SK-N-SH (cell line): Measurements from ENCODE around the gene LMOD2. TPM values are rescaled to one million over a fixed set of nuclear protein-coding genes. Genes with fewer than 3 reads are reported as not detected.

Experiments
- CTCF ChIA-PET: fragments of 300-600, 350-600 bp; formaldehyde crosslinking; extraction: SDS; loops from one replicate; lab custom pipeline; 2021; lab: Yijun Ruan, JAX
- POLR2A ChIA-PET: fragments of 350-600 bp; sonication (Branson Sonifier 250); formaldehyde crosslinking; extraction: SDS; loops from one replicate; lab custom pipeline; 2020; ENCODE audit warnings: antibody characterized with exemption, inconsistent platforms; lab: Yijun Ruan, JAX
- DNase-seq: peaks from one replicate; pipeline ENCODE4 v3.0.0; 2012
- H2AFZ ChIP-seq: fragments of 200-600 bp; sonication (generic); 2 replicates; pipeline ENCODE4 v1.8.1; 2016; ENCODE audit warnings: antibody characterized with exemption, mild to moderate bottlenecking, low read depth
- H3F3A ChIP-seq: fragments of 200-600 bp; sonication (generic); replicated peaks from 2 replicates; pipeline ENCODE3; 2016; ENCODE audit warnings: antibody characterized with exemption, mild to moderate bottlenecking; ENCODE audit not compliant: insufficient read depth
- H3K27ac ChIP-seq, 2 experiments: fragments of 200-500 bp in 1 of 2; fragments of 200-600 bp in 1 of 2; sonication (Bioruptor generic) in 1 of 2; sonication (generic), shearing (Covaris generic) in 1 of 2; 2 replicates each; pipeline versions ENCODE4 v1.5.1 to v1.6.1; 2014 to 2016; ENCODE audit warnings: low read depth in 2 of 2, inconsistent platforms in 1 of 2, low read length in 1 of 2, mild to moderate bottlenecking in 1 of 2, mixed read lengths in 1 of 2
- H3K27me3 ChIP-seq: fragments of 200-600 bp; sonication (generic), shearing (Covaris generic); 2 replicates; pipeline ENCODE4 v1.6.1; 2016; ENCODE audit warnings: mixed run types; ENCODE audit not compliant: insufficient read depth
- H3K36me3 ChIP-seq, 2 experiments: fragments of 200-500 bp in 1 of 2; fragments of 200-600 bp in 1 of 2; sonication (Bioruptor generic) in 1 of 2; sonication (generic) in 1 of 2; replicated peaks in 1 of 2; 2 replicates each; pipeline versions ENCODE3 to v1.5.1; 2014 to 2016; ENCODE audit warnings: low read length in 1 of 2, mild to moderate bottlenecking in 1 of 2; ENCODE audit not compliant: insufficient read depth in 2 of 2, control insufficient read depth in 1 of 2
- H3K4me1 ChIP-seq, 2 experiments: fragments of 200-500 bp in 1 of 2; fragments of 200-600 bp in 1 of 2; sonication (Bioruptor generic) in 1 of 2; sonication (generic), shearing (Covaris generic) in 1 of 2; 2 replicates each; pipeline versions ENCODE4 v1.5.1 to v1.6.1; 2014 to 2016; ENCODE audit warnings: low read depth in 1 of 2, low read length in 1 of 2, mixed run types in 1 of 2; ENCODE audit not compliant: insufficient read depth in 2 of 2, control insufficient read depth in 1 of 2
- H3K4me2 ChIP-seq: fragments of 200-600 bp; sonication (generic), shearing (Covaris generic); 2 replicates; pipeline ENCODE4 v1.6.1; 2017; ENCODE audit warnings: mixed run types
- H3K4me3 ChIP-seq, 2 experiments: fragments of 200-500 bp in 1 of 2; fragments of 200-600 bp in 1 of 2; sonication (Bioruptor generic) in 1 of 2; sonication (generic), shearing (Covaris generic) in 1 of 2; 2 replicates each; pipeline versions ENCODE4 v1.5.1 to v1.8.1; 2014 to 2016; ENCODE audit warnings: low read depth in 2 of 2, inconsistent platforms in 1 of 2, low read length in 1 of 2, mild to moderate bottlenecking in 1 of 2, mixed read lengths in 1 of 2, moderate library complexity in 1 of 2
- H3K79me2 ChIP-seq: fragments of 200-600 bp; sonication (generic); 2 replicates; pipeline ENCODE4 v1.8.1; 2017; ENCODE audit warnings: mild to moderate bottlenecking; ENCODE audit not compliant: insufficient read depth
- H3K9ac ChIP-seq: fragments of 200-600 bp; sonication (generic); 2 replicates; pipeline ENCODE4 v1.6.1; 2017; ENCODE audit warnings: mixed run types
- H3K9me2 ChIP-seq: fragments of 200-600 bp; sonication (generic); 2 replicates; pipeline ENCODE4 v1.6.1; 2017; ENCODE audit warnings: mixed run types
- H3K9me3 ChIP-seq: fragments of 200-600 bp; sonication (generic); 2 replicates; pipeline ENCODE4 v1.6.1; 2017; ENCODE audit warnings: mixed run types, mild to moderate bottlenecking, moderate library complexity
- H4K20me1 ChIP-seq: fragments of 200-600 bp; sonication (generic); 2 replicates; pipeline ENCODE4 v1.6.1; 2017; ENCODE audit warnings: mild to moderate bottlenecking, mixed run types; ENCODE audit not compliant: insufficient read depth
- ELF1 ChIP-seq: IDR thresholded peaks from 2 replicates; pipeline ENCODE4 v1.4.0; 2012
- EZH2phosphoT487 ChIP-seq: fragments of 200-600 bp; sonication (generic); IDR thresholded peaks from 2 replicates; pipeline ENCODE4 v1.6.1; 2017; ENCODE audit warnings: low read depth, mixed run types, mild to moderate bottlenecking, antibody characterized with exemption, moderate library complexity, borderline replicate concordance
- FOSL2 ChIP-seq: IDR thresholded peaks from 2 replicates; pipeline ENCODE4 v1.4.0; 2012; ENCODE audit warnings: low read depth, mild to moderate bottlenecking, moderate library complexity, borderline replicate concordance
- GATA2 ChIP-seq: sonication (generic); formaldehyde crosslinking; IDR thresholded peaks from 2 replicates; pipeline ENCODE4 v1.5.0; 2020; ENCODE audit warnings: mild to moderate bottlenecking, missing genetic modification reagents
- IRF3 ChIP-seq: fragments of 150-350 bp; IDR thresholded peaks from 2 replicates; pipeline ENCODE4 v1.6.1; 2016; ENCODE audit warnings: mild to moderate bottlenecking, low read depth, low read length
- POLR2AphosphoS5 ChIP-seq: IDR thresholded peaks from 2 replicates; pipeline ENCODE4 v1.6.1; 2012; ENCODE audit warnings: low read depth, low read length
- REST ChIP-seq: IDR thresholded peaks from 2 replicates; pipeline ENCODE4 v1.6.1; 2012; ENCODE audit warnings: mild to moderate bottlenecking, low read depth, low read length, moderate library complexity
- USF2 ChIP-seq: fragments of 150-350 bp; IDR thresholded peaks from 2 replicates; pipeline ENCODE4 v1.6.1; 2017; ENCODE audit warnings: antibody characterized with exemption, low read length, low read depth, borderline replicate concordance
- ZBTB33 ChIP-seq: IDR thresholded peaks from 2 replicates; pipeline ENCODE4 v1.4.0; 2012; ENCODE audit warnings: low read depth, borderline replicate concordance
- WGBS: methylation state at CpG from one replicate; pipeline ENCODE4 v1.1.6; 2017; ENCODE audit warnings: low lambda C conversion rate; 5-methylcytosine and 5-hydroxymethylcytosine counted together
- polyA plus RNA-seq, 3 experiments: library from polyadenylated mRNA; depleted of rRNA; stranded (reverse); fragments of >200 nt; gene quantifications; 2 replicates each; pipeline ENCODE4 v1.2.3, GENCODE V29; 2012

LMOD2 gene
- polyA plus RNA-seq, 1 of the 3 experiments (the other 2 are of a cell fraction) = not detected

GRCh38 chr7:123608991-123609882 is 46.4 kb upstream of the LMOD2 start:
- Histone ChIP-seq H3K9me2 (no peaks in the 10 kb centered on the region), H3K27me3 (no peaks in the 10 kb centered on the region), H2AFZ (no peak overlapping the region), H3K9me3 (no peaks in the 10 kb centered on the region), H3K27ac (no peak overlapping the region), H4K20me1 (no peaks in the 10 kb centered on the region), H3K4me2 (no peak overlapping the region), H3K79me2 (no peaks in the 10 kb centered on the region), H3F3A (no peaks in the 10 kb centered on the region), H3K36me3 (no peaks in the 10 kb centered on the region), H3K4me1 (no peaks in the 10 kb centered on the region), H3K9ac (no peak overlapping the region), H3K4me3 (no peak overlapping the region)
- ChIA-PET POLR2A (no interaction called here), CTCF (interaction anchor here (0.7 to 1.5 kb wide), 3 partner anchors 15 to 92 kb away, joined by 3 to 4 read pairs (median 3); no protein-coding TSS in a partner anchor)
- TF ChIP-seq FOSL2 (no peak), IRF3 (no peak), GATA2 (CRISPR knock-in tag) (no peak)
- 63% methylated on average over 5 of the region's 5 CpGs for WGBS
- DNase-seq = no peak

- no peak overlapping the region for H3K4me3 ChIP-seq
- no peak overlapping the region for H3K9ac ChIP-seq
- no peaks in the 10 kb centered on the region for H4K20me1 ChIP-seq
- TF ChIP-seq ELF1 (no peak), EZH2phosphoT487 (no peak)
- ChIA-PET CTCF (interaction anchor here (0.6 to 1.5 kb wide), 3 partner anchors 29 to 305 kb away, joined by 3 to 4 read pairs (median 3); no protein-coding TSS in a partner anchor), POLR2A (no interaction called here)
- H2AFZ ChIP-seq = no peak overlapping the region
- no peak overlapping the region for H3K4me2 ChIP-seq
- H3K79me2 ChIP-seq = no peaks in the 10 kb centered on the region
- H3K27ac ChIP-seq = no peak overlapping the region
- peaks cover 0 to 1% of the 10 kb centered on the region in 2 experiments; a peak in 1 of 4 replicates for H3K4me1 ChIP-seq
- no peaks in the 10 kb centered on the region for H3K9me2 ChIP-seq
- H3K36me3 ChIP-seq = no peaks in the 10 kb centered on the region
- 52% methylated on average over 2 of the region's 2 CpGs for WGBS
- peaks cover under 1% of the 10 kb centered on the region for H3F3A ChIP-seq
- H3K9me3 ChIP-seq = no peaks in the 10 kb centered on the region
- H3K27me3 ChIP-seq = no peaks in the 10 kb centered on the region
- no peak for DNase-seq
Measured at GRCh38 chr7:123609883-123610239, 45.8 kb upstream of the LMOD2 start.

- ChIA-PET CTCF (interaction anchor here (1.4 kb wide), 1 partner anchor 8 kb away, joined by 3 read pairs; no protein-coding TSS in a partner anchor), POLR2A (no interaction called here)
- no peaks in the 10 kb centered on the region for H3K36me3 ChIP-seq
- no peak overlapping the region for H2AFZ ChIP-seq
- no peak overlapping the region for H3K4me2 ChIP-seq
- H3K9ac ChIP-seq = no peak overlapping the region
- TF ChIP-seq POLR2AphosphoS5 (no peak), REST (no peak), GATA2 (CRISPR knock-in tag) (no peak), USF2 (no peak), ZBTB33 (no peak)
- H4K20me1 ChIP-seq = no peaks in the 10 kb centered on the region
- no peaks in the 10 kb centered on the region for H3K9me3 ChIP-seq
- no peaks in the 10 kb centered on the region for H3K27me3 ChIP-seq
- H3K27ac ChIP-seq = no peak overlapping the region
- H3K4me3 ChIP-seq = no peak overlapping the region
- H3K4me1 ChIP-seq = peaks cover 0 to 10% of the 10 kb centered on the region in 2 experiments; a peak in 1 of 4 replicates
- DNase-seq = no peak
- H3K9me2 ChIP-seq = no peaks in the 10 kb centered on the region
- H3F3A ChIP-seq = peaks cover 4% of the 10 kb centered on the region
- H3K79me2 ChIP-seq = no peaks in the 10 kb centered on the region
Measured at GRCh38 chr7:123612024-123612423, 43.6 kb upstream of the LMOD2 start.
